HG03342 (cell line): ENCODE data around the gene MAFG.

Experiments used
- ATAC-seq: cut with Tn5 transposase; IDR thresholded peaks from one replicate; pipeline ENCODE4 v1.9.1; 2021; ENCODE audit warnings: mild to moderate bottlenecking, moderate library complexity; ENCODE audit not compliant: unreplicated experiment

The MAFG gene

GRCh38 chr17:81870131-81870980 is 57.2 kb downstream of the MAFG start:
- no peak for ATAC-seq

GRCh38 chr17:81869221-81870130 is 58.1 kb downstream of the MAFG start:
- no peak for ATAC-seq

- ATAC-seq: no peak
Observed at GRCh38 chr17:81868674-81869220, 58.8 kb downstream of the MAFG start.
